H1 (cell line): ENCODE data around the gene FOXO1. TPM values are rescaled to one million over a fixed set of nuclear protein-coding genes. Genes with fewer than 3 reads are reported as not detected.

Experiments used
- CTCF ChIA-PET: fragments of 300-600 bp; sonication (Branson Sonifier 250); formaldehyde crosslinking; loops from one replicate; lab custom pipeline; 2021; ENCODE audit not compliant: partially characterized antibody; lab: Charles Lee
- POLR2A ChIA-PET: fragments of 300-600 bp; sonication (Branson Sonifier 250); formaldehyde crosslinking; loops from one replicate; lab custom pipeline; 2021; ENCODE audit warnings: inconsistent platforms; ENCODE audit not compliant: partially characterized antibody; lab: Charles Lee
- DNase-seq, 2 experiments: peaks; one replicate each; pipeline versions ENCODE4 v3.0.0 to v3.0.0-alpha.2; 2010 to 2022; ENCODE audit warnings: low spot score in 2 of 2, low read depth in 1 of 2, mixed read lengths in 1 of 2
- FAIRE-seq: peaks from 2 replicates; lab custom pipeline; 2011; peaks lifted over from hg19 to GRCh38; lab: Jason Lieb, UNC
- H2AFZ ChIP-seq: 2 replicates; pipeline ENCODE4 v1.8.1; 2012; ENCODE audit warnings: low read length, inconsistent platforms
- H2AK5ac ChIP-seq: 2 replicates; pipeline ENCODE4 v1.6.1; 2013; ENCODE audit warnings: low read depth, low read length
- H2BK120ac ChIP-seq: replicated peaks from 2 replicates; pipeline ENCODE3; 2013; ENCODE audit warnings: low read depth, low read length, inconsistent platforms
- H2BK12ac ChIP-seq: 2 replicates; pipeline ENCODE4 v1.6.1; 2013; ENCODE audit warnings: low read depth, low read length
- H2BK15ac ChIP-seq: 2 replicates; pipeline ENCODE4 v1.6.1; 2013; ENCODE audit warnings: low read length
- H2BK20ac ChIP-seq: 2 replicates; pipeline ENCODE4 v1.6.1; 2013; ENCODE audit warnings: low read length
- H2BK5ac ChIP-seq: 2 replicates; pipeline ENCODE4 v1.6.1; 2013; ENCODE audit warnings: low read depth, low read length
- H3K14ac ChIP-seq: 2 replicates; pipeline ENCODE4 v1.6.1; 2013; ENCODE audit warnings: inconsistent platforms; ENCODE audit not compliant: insufficient read length
- H3K18ac ChIP-seq: 2 replicates; pipeline ENCODE4 v1.6.1; 2013; ENCODE audit warnings: low read length; ENCODE audit errors: extremely low read depth
- H3K23ac ChIP-seq: 2 replicates; pipeline ENCODE4 v1.6.1; 2013; ENCODE audit warnings: inconsistent platforms; ENCODE audit not compliant: insufficient read length
- H3K23me2 ChIP-seq: 2 replicates; pipeline ENCODE4 v1.6.1; 2013; ENCODE audit warnings: low read depth, low read length
- H3K27ac ChIP-seq: 2 replicates; pipeline ENCODE4 v1.6.1; 2011; ENCODE audit warnings: low read depth, low read length, inconsistent platforms
- H3K27me3 ChIP-seq, 4 experiments: replicated peaks in 1 of 4; 1 replicate in 1 of 4; 2 replicates in 3 of 4; pipeline versions ENCODE4 v1.6.1 to v1.8.1; 2011 to 2013; ENCODE audit warnings: low read length in 3 of 4, mild to moderate bottlenecking in 3 of 4, inconsistent platforms in 2 of 4, mixed read lengths in 2 of 4, moderate library complexity in 1 of 4; ENCODE audit not compliant: control insufficient read depth in 3 of 4, insufficient read depth in 3 of 4; ENCODE audit errors: extremely low read depth in 1 of 4
- H3K36me3 ChIP-seq, 4 experiments: 2 replicates each; pipeline versions ENCODE4 v1.6.1 to v1.8.1; 2011 to 2013; ENCODE audit warnings: mild to moderate bottlenecking in 4 of 4, low read length in 3 of 4, moderate library complexity in 2 of 4, control low read depth in 1 of 4, inconsistent platforms in 1 of 4; ENCODE audit not compliant: insufficient read depth in 4 of 4, control insufficient read depth in 2 of 4
- H3K4ac ChIP-seq: replicated peaks from 2 replicates; pipeline ENCODE3; 2013; ENCODE audit warnings: low read length, low read depth, mixed read lengths, inconsistent platforms; ENCODE audit not compliant: insufficient read length
- H3K4me1 ChIP-seq, 4 experiments: replicated peaks in 1 of 4; 1 replicate in 1 of 4; 2 replicates in 3 of 4; pipeline versions ENCODE4 v1.6.1 to v1.8.1; 2011 to 2013; ENCODE audit warnings: low read length in 3 of 4, inconsistent platforms in 2 of 4, mixed read lengths in 1 of 4; ENCODE audit not compliant: insufficient read depth in 4 of 4, control insufficient read depth in 3 of 4
- H3K4me2 ChIP-seq, 2 experiments: 2 replicates each; pipeline versions ENCODE4 v1.6.1 to v1.8.1; 2011 to 2013; ENCODE audit warnings: low read depth in 2 of 2, low read length in 2 of 2, control low read depth in 1 of 2, inconsistent platforms in 1 of 2, mild to moderate bottlenecking in 1 of 2; ENCODE audit not compliant: insufficient read depth in 1 of 2
- H3K4me3 ChIP-seq, 4 experiments: fragments of 200-600, 300-600 bp in 1 of 4; sonication (generic), shearing (Covaris generic), sonication (Bioruptor Twin) in 1 of 4; 2 replicates each; pipeline versions ENCODE4 v1.5.1 to v1.8.1; 2011 to 2016; ENCODE audit warnings: low read length in 4 of 4, low read depth in 3 of 4, control low read depth in 2 of 4, inconsistent platforms in 2 of 4, mild to moderate bottlenecking in 2 of 4, mixed read lengths in 1 of 4, moderate library complexity in 1 of 4; ENCODE audit not compliant: insufficient read depth in 2 of 4; ENCODE audit errors: extremely low read depth in 1 of 4
- H3K56ac ChIP-seq: replicated peaks from 2 replicates; pipeline ENCODE3; 2013; ENCODE audit warnings: low read depth, mild to moderate bottlenecking, mixed read lengths, low read length, inconsistent platforms; ENCODE audit not compliant: insufficient read length
- H3K79me1 ChIP-seq: 2 replicates; pipeline ENCODE4 v1.6.1; 2013; ENCODE audit warnings: low read depth, low read length, control low read depth
- H3K79me2 ChIP-seq, 2 experiments: 2 replicates each; pipeline versions ENCODE4 v1.6.1 to v1.8.1; 2012 to 2013; ENCODE audit warnings: low read length in 2 of 2, mild to moderate bottlenecking in 2 of 2, inconsistent platforms in 1 of 2; ENCODE audit not compliant: insufficient read depth in 2 of 2, control insufficient read depth in 1 of 2
- H3K9ac ChIP-seq, 4 experiments: replicated peaks in 1 of 4; 1 replicate in 1 of 4; 2 replicates in 3 of 4; pipeline versions ENCODE4 v1.6.1 to v1.8.1; 2011 to 2013; ENCODE audit warnings: low read depth in 3 of 4, low read length in 3 of 4, control low read depth in 2 of 4, mild to moderate bottlenecking in 2 of 4, moderate library complexity in 2 of 4, inconsistent platforms in 1 of 4; ENCODE audit errors: extremely low read depth in 1 of 4
- H3K9me3 ChIP-seq, 2 experiments: 2 replicates each; pipeline versions ENCODE4 v1.6.1 to v1.8.1; 2012 to 2013; ENCODE audit warnings: mild to moderate bottlenecking in 2 of 2, moderate library complexity in 2 of 2, control low read depth in 1 of 2, inconsistent platforms in 1 of 2, low read depth in 1 of 2, low read length in 1 of 2, mixed read lengths in 1 of 2; ENCODE audit not compliant: insufficient read depth in 2 of 2
- H4K20me1 ChIP-seq, 2 experiments: replicated peaks in 1 of 2; 2 replicates each; pipeline versions ENCODE3 to v1.8.1; 2011 to 2013; ENCODE audit warnings: inconsistent platforms in 2 of 2, low read length in 2 of 2, mild to moderate bottlenecking in 1 of 2; ENCODE audit not compliant: insufficient read depth in 2 of 2, control insufficient read depth in 1 of 2
- H4K5ac ChIP-seq: 2 replicates; pipeline ENCODE4 v1.6.1; 2013; ENCODE audit warnings: low read length, low read depth, mixed read lengths, inconsistent platforms; ENCODE audit not compliant: insufficient read length
- H4K8ac ChIP-seq: 2 replicates; pipeline ENCODE4 v1.8.0; 2013; ENCODE audit warnings: mild to moderate bottlenecking, moderate library complexity, low read length, inconsistent platforms; ENCODE audit not compliant: insufficient read depth; ENCODE audit errors: extremely low read depth
- H4K91ac ChIP-seq: replicated peaks from 2 replicates; pipeline ENCODE3; 2013; ENCODE audit warnings: low read length, mixed read lengths, inconsistent platforms; ENCODE audit not compliant: insufficient read length
- BACH1 ChIP-seq: IDR thresholded peaks from 2 replicates; pipeline ENCODE4 v1.6.1; 2012; ENCODE audit warnings: low read length, improper control_type of control experiment
- BCL11A ChIP-seq, 2 experiments: IDR thresholded peaks; one replicate each; pipeline ENCODE4 v1.6.1; 2011; ENCODE audit warnings: low read depth in 2 of 2, low read length in 2 of 2, mild to moderate bottlenecking in 2 of 2
- CEBPB ChIP-seq: IDR thresholded peaks from 2 replicates; pipeline ENCODE4 v1.6.1; 2012; ENCODE audit warnings: low read depth, low read length
- EGR1 ChIP-seq: IDR thresholded peaks from 2 replicates; pipeline ENCODE4 v1.6.1; 2011; ENCODE audit warnings: low read depth, low read length, borderline replicate concordance
- HDAC2 ChIP-seq, 2 experiments: fragments of 300-600 bp in 1 of 2; sonication (generic) in 1 of 2; IDR thresholded peaks; 2 replicates each; pipeline ENCODE4 v1.6.1; 2011 to 2012; ENCODE audit warnings: low read depth in 2 of 2, low read length in 2 of 2, mild to moderate bottlenecking in 2 of 2, moderate library complexity in 2 of 2, borderline replicate concordance in 1 of 2, inconsistent platforms in 1 of 2
- JUN ChIP-seq: IDR thresholded peaks from 2 replicates; pipeline ENCODE4 v1.6.1; 2011; ENCODE audit warnings: low read depth, mild to moderate bottlenecking, improper control_type of control experiment, low read length
- PHF8 ChIP-seq: fragments of 200-600 bp; sonication (generic); conservative IDR thresholded peaks from 2 replicates; pipeline ENCODE4 v1.7.1; 2012; ENCODE audit warnings: low read depth, mild to moderate bottlenecking, inconsistent platforms, low read length, moderate library complexity
- RFX5 ChIP-seq: IDR thresholded peaks from 2 replicates; pipeline ENCODE4 v1.6.1; 2011; ENCODE audit warnings: low read depth, low read length, improper control_type of control experiment, borderline replicate concordance
- RXRA ChIP-seq: IDR thresholded peaks from 2 replicates; pipeline ENCODE4 v1.6.1; 2011; ENCODE audit warnings: low read depth, mild to moderate bottlenecking, low read length, moderate library complexity; ENCODE audit not compliant: insufficient read depth
- SIN3A ChIP-seq, 2 experiments: IDR thresholded peaks in 1 of 2; conservative IDR thresholded peaks in 1 of 2; 2 replicates each; pipeline ENCODE4 v1.6.1; 2011 to 2012; ENCODE audit warnings: low read length in 2 of 2, improper control_type of control experiment in 1 of 2, low read depth in 1 of 2, mild to moderate bottlenecking in 1 of 2
- SUZ12 ChIP-seq: fragments of 200-600 bp; sonication (generic); IDR thresholded peaks from 2 replicates; pipeline ENCODE4 v1.6.1; 2012; ENCODE audit warnings: mild to moderate bottlenecking, inconsistent platforms, low read length, moderate library complexity, mixed read lengths
- TAF1 ChIP-seq: IDR thresholded peaks from 2 replicates; pipeline ENCODE4 v1.6.1; 2011; ENCODE audit warnings: mild to moderate bottlenecking, low read depth, low read length
- TBP ChIP-seq: IDR thresholded peaks from 2 replicates; pipeline ENCODE4 v1.6.1; 2011; ENCODE audit warnings: low read depth, low read length, improper control_type of control experiment
- USF2 ChIP-seq: IDR thresholded peaks from 2 replicates; pipeline ENCODE4 v1.6.1; 2011; ENCODE audit warnings: low read length, improper control_type of control experiment
- WGBS, 2 experiments: shearing (Covaris generic) in 1 of 2; methylation state at CpG; one replicate each; pipeline versions ENCODE4 v1.1.6 to v1.1.7; 2013 to 2015; ENCODE audit warnings: low lambda C conversion rate in 2 of 2, mixed read lengths in 2 of 2, inconsistent platforms in 1 of 2, low coverage in 1 of 2, missing lambda C conversion rate in 1 of 2; ENCODE audit not compliant: insufficient replicate concordance in 2 of 2, insufficient coverage in 1 of 2, insufficient read length in 1 of 2; ENCODE audit errors: extremely low coverage in 1 of 2, missing lambda C conversion rate in 1 of 2; 5-methylcytosine and 5-hydroxymethylcytosine counted together
- polyA plus RNA-seq, 7 experiments: library from polyadenylated mRNA; depleted of rRNA in 3 of 7; stranded (reverse) in 5 of 7; unstranded in 2 of 7; fragments of >200 nt in 5 of 7; fragments of 200-250 nt in 2 of 7; gene quantifications; 1 replicate in 5 of 7; 2 replicates in 1 of 7; 4 replicates in 1 of 7; pipeline versions ENCODE4 v1.2.1 to v1.2.3, GENCODE V29; 2011 to 2013; ENCODE audit warnings: missing spikeins in 2 of 7, mixed read lengths in 2 of 7
- total RNA-seq: library from RNA; stranded (reverse); fragmentation: NEBNext Ultra II Directional; extraction: Animal tissue kit (Norgen Biotek cat#: 25700); gene quantifications from 2 replicates; pipeline ENCODE4 v1.2.1, GENCODE V29; 2021

Gene FOXO1
- total and polyA plus RNA-seq, 2 of the 8 experiments (the other 6 are each of a cell fraction or from before 2014, with no cell fraction given), result 35.3 to 56.9 TPM

DNA sequence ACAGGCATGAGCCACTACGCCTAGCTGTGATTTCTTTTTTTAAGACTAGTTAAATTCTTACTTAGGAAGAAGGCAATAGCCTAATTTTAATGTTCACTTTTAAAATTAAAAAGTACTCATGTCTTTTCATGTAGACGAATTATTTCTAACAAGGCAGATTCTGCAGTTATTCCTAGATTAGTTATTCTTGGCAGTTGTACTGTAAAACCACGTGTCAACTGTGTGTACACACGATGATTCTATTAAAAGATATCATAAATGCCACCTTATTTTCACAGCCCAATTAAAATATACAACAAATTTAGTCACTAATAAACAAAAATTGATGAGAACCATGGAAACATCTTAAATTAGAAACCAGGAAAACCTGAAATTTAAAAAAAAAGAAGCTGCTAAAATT is 10.6 kb upstream of the FOXO1 start:
- peaks cover 10 to 25% (median 17%) of the 10 kb centered on the region in 4 experiments for H3K4me1 ChIP-seq
- no peak overlapping the region for H2BK120ac ChIP-seq
- ChIA-PET CTCF (interaction anchor here (0.6 to 0.7 kb wide), 2 partner anchors 10 to 646 kb away, joined by 3 read pairs; no protein-coding TSS in a partner anchor), POLR2A (no interaction called here)
- no peak overlapping the region for H2AFZ ChIP-seq
- H4K5ac ChIP-seq, result no peak overlapping the region
- H3K27ac ChIP-seq, result no peak overlapping the region
- no peak overlapping the region for H2BK12ac ChIP-seq
- H3K4ac ChIP-seq, result no peak overlapping the region
- no peak overlapping the region for H2BK15ac ChIP-seq
- no peak overlapping the region for H4K91ac ChIP-seq
- H2AK5ac ChIP-seq, result no peak overlapping the region
- no peaks in the 10 kb centered on the region for H3K27me3 ChIP-seq
- H3K79me2 ChIP-seq, result no peaks in the 10 kb centered on the region
- no peak overlapping the region for H3K9ac ChIP-seq
- no peak overlapping the region for H4K8ac ChIP-seq
- H2BK20ac ChIP-seq, result no peak overlapping the region
- H3K23ac ChIP-seq, result no peak overlapping the region
- no peak overlapping the region for H3K4me2 ChIP-seq
- H3K4me3 ChIP-seq, result no peak overlapping the region
- WGBS, 2 experiments, result 97% methylated on average over 4 of the region's 4 CpGs; no CpG with 5 or more reads in 1 of the 2 experiments
- H3K56ac ChIP-seq, result no peak overlapping the region
- no peaks in the 10 kb centered on the region for H3K79me1 ChIP-seq
- H3K14ac ChIP-seq, result no peak overlapping the region
- DNase-seq (no peak), FAIRE-seq (no peak)
- no peaks in the 10 kb centered on the region for H4K20me1 ChIP-seq
- no peak overlapping the region for H3K18ac ChIP-seq
- H3K9me3 ChIP-seq, result no peaks in the 10 kb centered on the region
- no peak overlapping the region for H2BK5ac ChIP-seq
- no peaks in the 10 kb centered on the region for H3K36me3 ChIP-seq
- peaks cover 3% of the 10 kb centered on the region for H3K23me2 ChIP-seq
- TF ChIP-seq BCL11A (IDR thresholded peaks at IDR 0.05; ENCODE audit: low read depth in 2 of 2, low read length in 2 of 2), result no peak
- no peak for TF ChIP-seq JUN
- TF ChIP-seq EGR1, result no peak
- TF ChIP-seq PHF8, result no peak
- TF ChIP-seq RXRA, result no peak
- no peak for TF ChIP-seq USF2
- no peak for TF ChIP-seq SUZ12
- no peak for TF ChIP-seq RFX5
- no peak for TF ChIP-seq SIN3A (conservative IDR thresholded peaks at IDR 0.05 in 1 of 2, IDR thresholded peaks at IDR 0.05 in 1 of 2; ENCODE audit: low read depth in 1 of 2, low read length in 2 of 2)
- TF ChIP-seq HDAC2 (IDR thresholded peaks at IDR 0.05; ENCODE audit: borderline replicate concordance in 1 of 2, low read depth in 2 of 2, low read length in 2 of 2), result no peak
- TF ChIP-seq BACH1, result no peak
- TF ChIP-seq TAF1, result no peak
- TF ChIP-seq TBP, result no peak
- TF ChIP-seq CEBPB, result no peak
